Stimulated activated effector memory CD8-positive, alpha-beta T cell treated with anti-CD3 and anti-CD28 coated beads, Interleukin-12 subunit alpha, Interleukin-12 subunit beta, amount 100 ng/mL, for 72 hours (primary cell): ENCODE results near the gene ZNF217.
"Not testable (repeated sequence)": the region's sequence is repeated elsewhere in the genome, so short reads cannot be mapped to it uniquely, and the experiment has no call there.

ENCODE experiments used
- ATAC-seq: fragments of 150-1000 bp; cut with Tn5 transposase; 2 replicates; pipeline ENCODE4 v1.10.0; 2021
- DNase-seq, 2 donors: peaks; one replicate each; pipeline ENCODE4 v3.0.0; 2021 to 2022; ENCODE audit warnings: low spot score in 2 of 2
- H3K27ac Mint-ChIP-seq: one replicate; pipeline ENCODE4 v1.8.0; 2022; ENCODE audit warnings: mild to moderate bottlenecking, mixed read lengths
- H3K36me3 Mint-ChIP-seq: one replicate; pipeline ENCODE4 v1.8.0; 2022; ENCODE audit warnings: mild to moderate bottlenecking, mixed read lengths
- H3K4me1 Mint-ChIP-seq: one replicate; pipeline ENCODE4 v1.8.0; 2022; ENCODE audit warnings: mixed read lengths
- H3K4me3 Mint-ChIP-seq: one replicate; pipeline ENCODE4 v1.8.0; 2022; ENCODE audit warnings: mild to moderate bottlenecking, mixed read lengths
- H3K9me3 Mint-ChIP-seq: one replicate; pipeline ENCODE4 v1.8.0; 2022; ENCODE audit warnings: mixed read lengths

Gene ZNF217

GRCh38 chr20:53527196-53527595, 66.4 kb downstream of the ZNF217 start:
- DNase-seq (no peak), ATAC-seq (no peak)
- Mint-ChIP-seq H3K4me3 (no peak overlapping the region), H3K27ac (no peak overlapping the region), H3K9me3 (no peaks in the 10 kb centered on the region), H3K36me3 (no peaks in the 10 kb centered on the region), H3K4me1 (no peaks in the 10 kb centered on the region)

DNA sequence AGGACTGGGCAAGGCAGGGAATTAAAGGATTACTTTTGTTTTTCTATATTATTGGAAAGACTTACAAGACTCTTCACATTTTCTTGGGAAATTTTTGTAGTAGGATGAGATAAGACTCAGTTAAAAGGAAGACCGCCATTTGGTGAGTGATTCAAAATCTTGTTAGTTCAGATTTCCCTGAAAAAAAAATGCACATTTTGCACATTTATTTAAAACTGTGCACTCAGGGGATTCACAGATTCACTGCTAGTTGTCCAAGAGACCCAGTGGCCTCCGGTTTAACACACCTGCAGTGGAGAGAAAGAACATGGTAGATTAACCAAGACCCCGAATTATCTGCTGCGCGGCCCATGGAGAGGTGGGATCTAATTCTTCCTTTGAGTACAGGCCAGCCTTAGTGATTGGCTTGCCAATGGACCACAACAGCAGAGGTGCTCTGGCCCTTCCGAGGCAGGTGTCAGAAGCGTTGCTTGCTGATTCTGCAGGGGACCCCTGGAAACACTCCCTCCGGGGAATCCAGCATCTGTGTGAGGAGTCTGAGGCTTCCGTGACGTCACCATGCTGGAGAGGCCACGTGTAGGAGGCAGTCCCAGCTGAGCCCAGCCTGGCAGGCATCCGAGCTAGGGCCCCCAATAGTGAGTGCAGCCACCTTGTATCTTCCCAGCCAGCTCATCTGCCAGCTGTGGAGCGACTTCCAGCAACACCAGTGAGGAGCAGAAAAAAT, 68.9 kb downstream of the ZNF217 start:
- Mint-ChIP-seq H3K36me3 (no peaks in the 10 kb centered on the region), H3K9me3 (no peaks in the 10 kb centered on the region), H3K27ac (no peak overlapping the region), H3K4me3 (no peak overlapping the region), H3K4me1 (no peaks in the 10 kb centered on the region)
- ATAC-seq: no peak
- DNase-seq: no peak

DNA sequence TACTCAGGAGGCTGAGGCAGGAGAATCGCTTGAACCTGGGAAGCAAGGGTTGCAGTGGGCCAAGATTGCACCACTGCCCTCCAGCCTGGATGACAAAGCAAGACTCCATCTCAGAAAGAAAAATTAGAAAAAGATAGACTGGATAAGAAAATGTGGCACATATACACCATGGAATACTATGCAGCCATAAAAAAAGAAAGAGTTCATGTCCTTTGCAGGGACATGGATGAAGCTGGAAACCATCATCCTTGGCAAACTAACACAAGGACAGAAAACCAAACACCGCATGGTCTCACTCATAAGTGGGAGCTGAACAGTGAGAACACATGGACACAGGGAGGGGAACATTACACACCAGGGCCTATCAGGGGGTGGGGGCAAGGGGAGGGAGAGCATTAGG, 70.0 kb downstream of the ZNF217 start:
- H3K9me3 Mint-ChIP-seq, H3K4me3 Mint-ChIP-seq, H3K36me3 Mint-ChIP-seq, ATAC-seq, H3K27ac Mint-ChIP-seq, H3K4me1 Mint-ChIP-seq, DNase-seq: not testable (repeated sequence)

DNA sequence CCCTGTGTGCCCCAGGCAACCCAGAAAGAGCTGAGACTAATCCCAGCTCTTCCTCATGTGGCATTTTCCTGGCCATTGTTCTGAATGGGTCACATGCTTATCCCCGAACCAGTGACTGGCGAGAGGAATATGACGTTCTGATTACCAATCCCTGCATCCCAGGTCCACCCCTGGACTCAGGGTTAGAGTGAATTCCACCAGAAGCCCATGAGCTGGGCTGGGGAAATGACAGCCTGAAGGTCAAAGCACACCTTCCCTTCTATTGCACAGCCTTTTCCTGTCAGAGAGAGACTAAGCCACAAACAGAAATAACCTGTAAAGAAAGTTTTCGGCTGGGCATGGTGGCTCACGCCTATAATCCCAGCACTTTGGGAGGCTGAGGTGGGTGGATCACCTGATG, 70.9 kb downstream of the ZNF217 start:
- ATAC-seq (no peak), DNase-seq (no peak)
- no peak overlapping the region for H3K4me3 Mint-ChIP-seq
- no peaks in the 10 kb centered on the region for H3K36me3 Mint-ChIP-seq
- H3K9me3 Mint-ChIP-seq: no peaks in the 10 kb centered on the region
- H3K27ac Mint-ChIP-seq: no peak overlapping the region
- H3K4me1 Mint-ChIP-seq: no peaks in the 10 kb centered on the region

DNA sequence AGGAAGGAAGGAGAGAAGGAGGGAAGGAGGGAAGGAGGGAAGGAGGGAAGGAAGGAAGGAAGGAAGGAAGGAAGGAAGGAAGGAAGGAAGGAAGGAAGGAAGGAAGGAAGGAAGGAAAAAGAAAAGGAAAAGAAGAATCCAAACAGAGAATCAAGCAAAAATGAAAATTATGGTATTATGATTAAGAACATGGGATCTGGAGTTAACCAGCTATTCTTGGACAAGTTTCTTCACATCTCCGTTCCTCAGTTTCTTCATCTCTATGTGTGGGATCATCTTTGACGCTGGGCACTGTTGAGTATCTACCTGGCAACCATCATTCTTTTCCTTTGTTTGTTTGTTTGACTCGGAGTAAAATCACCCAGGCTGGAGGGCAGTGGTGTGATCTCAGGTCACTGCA, 71.6 kb downstream of the ZNF217 start:
- H3K4me3 Mint-ChIP-seq: no peak overlapping the region
- ATAC-seq: no peak

DNA sequence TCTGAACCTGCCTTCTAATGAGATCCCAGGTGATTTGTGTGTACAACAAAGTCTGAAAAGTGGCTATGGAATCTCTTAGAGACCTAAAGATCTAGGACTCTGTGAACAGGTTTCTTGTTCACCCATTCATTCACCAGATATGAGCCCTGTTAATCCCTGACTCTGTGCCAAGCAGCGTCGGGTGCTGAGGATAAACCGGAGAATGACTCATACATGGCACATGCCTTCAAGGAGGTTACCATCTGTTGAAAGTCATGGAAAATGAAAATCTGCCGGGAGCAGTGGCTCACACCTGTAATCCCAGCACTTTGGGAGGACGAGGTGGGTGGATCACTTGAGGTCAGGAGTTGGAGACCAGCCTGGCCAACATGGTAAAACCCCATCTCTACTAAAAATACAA, 72.2 kb downstream of the ZNF217 start:
- ATAC-seq, H3K27ac Mint-ChIP-seq, H3K4me3 Mint-ChIP-seq: not testable (repeated sequence)

More for the DNA sequence above, 71.6 kb downstream of the ZNF217 start:
- H3K9me3 Mint-ChIP-seq: no peaks in the 10 kb centered on the region
- H3K4me1 Mint-ChIP-seq: no peaks in the 10 kb centered on the region
- no peaks in the 10 kb centered on the region for H3K36me3 Mint-ChIP-seq
- H3K27ac Mint-ChIP-seq: no peak overlapping the region
- no peak for DNase-seq

GRCh38 chr20:53517146-53517545, 76.5 kb downstream of the ZNF217 start:
- Mint-ChIP-seq H3K9me3 (no peaks in the 10 kb centered on the region), H3K4me1 (no peaks in the 10 kb centered on the region), H3K36me3 (no peaks in the 10 kb centered on the region), H3K27ac (no peak overlapping the region), H3K4me3 (no peak overlapping the region)
- ATAC-seq: no peak
- no peak for DNase-seq

More for the DNA sequence above, 72.2 kb downstream of the ZNF217 start:
- not testable (repeated sequence) for H3K9me3 Mint-ChIP-seq, DNase-seq, H3K4me1 Mint-ChIP-seq, H3K36me3 Mint-ChIP-seq
